H1 (cell line): ENCODE results near the gene CHCHD3. TPM values are rescaled to one million over a fixed set of nuclear protein-coding genes. Genes with fewer than 3 reads are reported as not detected.

Experiments
- CTCF ChIA-PET: fragments of 300-600 bp; sonication (Branson Sonifier 250); formaldehyde crosslinking; loops from one replicate; lab custom pipeline; 2021; ENCODE audit not compliant: partially characterized antibody; lab: Charles Lee
- POLR2A ChIA-PET: fragments of 300-600 bp; sonication (Branson Sonifier 250); formaldehyde crosslinking; loops from one replicate; lab custom pipeline; 2021; ENCODE audit warnings: inconsistent platforms; ENCODE audit not compliant: partially characterized antibody; lab: Charles Lee
- DNase-seq, 2 experiments: peaks; one replicate each; pipeline versions ENCODE4 v3.0.0 to v3.0.0-alpha.2; 2010 to 2022; ENCODE audit warnings: low spot score in 2 of 2, low read depth in 1 of 2, mixed read lengths in 1 of 2
- FAIRE-seq: peaks from 2 replicates; lab custom pipeline; 2011; peaks lifted over from hg19 to GRCh38; lab: Jason Lieb, UNC
- H2AFZ ChIP-seq: 2 replicates; pipeline ENCODE4 v1.8.1; 2012; ENCODE audit warnings: low read length, inconsistent platforms
- H2AK5ac ChIP-seq: 2 replicates; pipeline ENCODE4 v1.6.1; 2013; ENCODE audit warnings: low read depth, low read length
- H2BK120ac ChIP-seq: replicated peaks from 2 replicates; pipeline ENCODE3; 2013; ENCODE audit warnings: low read depth, low read length, inconsistent platforms
- H2BK12ac ChIP-seq: 2 replicates; pipeline ENCODE4 v1.6.1; 2013; ENCODE audit warnings: low read depth, low read length
- H2BK15ac ChIP-seq: 2 replicates; pipeline ENCODE4 v1.6.1; 2013; ENCODE audit warnings: low read length
- H2BK20ac ChIP-seq: 2 replicates; pipeline ENCODE4 v1.6.1; 2013; ENCODE audit warnings: low read length
- H2BK5ac ChIP-seq: 2 replicates; pipeline ENCODE4 v1.6.1; 2013; ENCODE audit warnings: low read depth, low read length
- H3K14ac ChIP-seq: 2 replicates; pipeline ENCODE4 v1.6.1; 2013; ENCODE audit warnings: inconsistent platforms; ENCODE audit not compliant: insufficient read length
- H3K18ac ChIP-seq: 2 replicates; pipeline ENCODE4 v1.6.1; 2013; ENCODE audit warnings: low read length; ENCODE audit errors: extremely low read depth
- H3K23ac ChIP-seq: 2 replicates; pipeline ENCODE4 v1.6.1; 2013; ENCODE audit warnings: inconsistent platforms; ENCODE audit not compliant: insufficient read length
- H3K23me2 ChIP-seq: 2 replicates; pipeline ENCODE4 v1.6.1; 2013; ENCODE audit warnings: low read depth, low read length
- H3K27ac ChIP-seq: 2 replicates; pipeline ENCODE4 v1.6.1; 2011; ENCODE audit warnings: low read depth, low read length, inconsistent platforms
- H3K27me3 ChIP-seq, 4 experiments: replicated peaks in 1 of 4; 1 replicate in 1 of 4; 2 replicates in 3 of 4; pipeline versions ENCODE4 v1.6.1 to v1.8.1; 2011 to 2013; ENCODE audit warnings: low read length in 3 of 4, mild to moderate bottlenecking in 3 of 4, inconsistent platforms in 2 of 4, mixed read lengths in 2 of 4, moderate library complexity in 1 of 4; ENCODE audit not compliant: control insufficient read depth in 3 of 4, insufficient read depth in 3 of 4; ENCODE audit errors: extremely low read depth in 1 of 4
- H3K36me3 ChIP-seq, 4 experiments: 2 replicates each; pipeline versions ENCODE4 v1.6.1 to v1.8.1; 2011 to 2013; ENCODE audit warnings: mild to moderate bottlenecking in 4 of 4, low read length in 3 of 4, moderate library complexity in 2 of 4, control low read depth in 1 of 4, inconsistent platforms in 1 of 4; ENCODE audit not compliant: insufficient read depth in 4 of 4, control insufficient read depth in 2 of 4
- H3K4ac ChIP-seq: replicated peaks from 2 replicates; pipeline ENCODE3; 2013; ENCODE audit warnings: low read length, low read depth, mixed read lengths, inconsistent platforms; ENCODE audit not compliant: insufficient read length
- H3K4me1 ChIP-seq, 4 experiments: replicated peaks in 1 of 4; 1 replicate in 1 of 4; 2 replicates in 3 of 4; pipeline versions ENCODE4 v1.6.1 to v1.8.1; 2011 to 2013; ENCODE audit warnings: low read length in 3 of 4, inconsistent platforms in 2 of 4, mixed read lengths in 1 of 4; ENCODE audit not compliant: insufficient read depth in 4 of 4, control insufficient read depth in 3 of 4
- H3K4me2 ChIP-seq, 2 experiments: 2 replicates each; pipeline versions ENCODE4 v1.6.1 to v1.8.1; 2011 to 2013; ENCODE audit warnings: low read depth in 2 of 2, low read length in 2 of 2, control low read depth in 1 of 2, inconsistent platforms in 1 of 2, mild to moderate bottlenecking in 1 of 2; ENCODE audit not compliant: insufficient read depth in 1 of 2
- H3K4me3 ChIP-seq, 4 experiments: fragments of 200-600, 300-600 bp in 1 of 4; sonication (generic), shearing (Covaris generic), sonication (Bioruptor Twin) in 1 of 4; 2 replicates each; pipeline versions ENCODE4 v1.5.1 to v1.8.1; 2011 to 2016; ENCODE audit warnings: low read length in 4 of 4, low read depth in 3 of 4, control low read depth in 2 of 4, inconsistent platforms in 2 of 4, mild to moderate bottlenecking in 2 of 4, mixed read lengths in 1 of 4, moderate library complexity in 1 of 4; ENCODE audit not compliant: insufficient read depth in 2 of 4; ENCODE audit errors: extremely low read depth in 1 of 4
- H3K56ac ChIP-seq: replicated peaks from 2 replicates; pipeline ENCODE3; 2013; ENCODE audit warnings: low read depth, mild to moderate bottlenecking, mixed read lengths, low read length, inconsistent platforms; ENCODE audit not compliant: insufficient read length
- H3K79me1 ChIP-seq: 2 replicates; pipeline ENCODE4 v1.6.1; 2013; ENCODE audit warnings: low read depth, low read length, control low read depth
- H3K79me2 ChIP-seq, 2 experiments: 2 replicates each; pipeline versions ENCODE4 v1.6.1 to v1.8.1; 2012 to 2013; ENCODE audit warnings: low read length in 2 of 2, mild to moderate bottlenecking in 2 of 2, inconsistent platforms in 1 of 2; ENCODE audit not compliant: insufficient read depth in 2 of 2, control insufficient read depth in 1 of 2
- H3K9ac ChIP-seq, 4 experiments: replicated peaks in 1 of 4; 1 replicate in 1 of 4; 2 replicates in 3 of 4; pipeline versions ENCODE4 v1.6.1 to v1.8.1; 2011 to 2013; ENCODE audit warnings: low read depth in 3 of 4, low read length in 3 of 4, control low read depth in 2 of 4, mild to moderate bottlenecking in 2 of 4, moderate library complexity in 2 of 4, inconsistent platforms in 1 of 4; ENCODE audit errors: extremely low read depth in 1 of 4
- H3K9me3 ChIP-seq, 2 experiments: 2 replicates each; pipeline versions ENCODE4 v1.6.1 to v1.8.1; 2012 to 2013; ENCODE audit warnings: mild to moderate bottlenecking in 2 of 2, moderate library complexity in 2 of 2, control low read depth in 1 of 2, inconsistent platforms in 1 of 2, low read depth in 1 of 2, low read length in 1 of 2, mixed read lengths in 1 of 2; ENCODE audit not compliant: insufficient read depth in 2 of 2
- H4K20me1 ChIP-seq, 2 experiments: replicated peaks in 1 of 2; 2 replicates each; pipeline versions ENCODE3 to v1.8.1; 2011 to 2013; ENCODE audit warnings: inconsistent platforms in 2 of 2, low read length in 2 of 2, mild to moderate bottlenecking in 1 of 2; ENCODE audit not compliant: insufficient read depth in 2 of 2, control insufficient read depth in 1 of 2
- H4K5ac ChIP-seq: 2 replicates; pipeline ENCODE4 v1.6.1; 2013; ENCODE audit warnings: low read length, low read depth, mixed read lengths, inconsistent platforms; ENCODE audit not compliant: insufficient read length
- H4K8ac ChIP-seq: 2 replicates; pipeline ENCODE4 v1.8.0; 2013; ENCODE audit warnings: mild to moderate bottlenecking, moderate library complexity, low read length, inconsistent platforms; ENCODE audit not compliant: insufficient read depth; ENCODE audit errors: extremely low read depth
- H4K91ac ChIP-seq: replicated peaks from 2 replicates; pipeline ENCODE3; 2013; ENCODE audit warnings: low read length, mixed read lengths, inconsistent platforms; ENCODE audit not compliant: insufficient read length
- CBX5 ChIP-seq: fragments of 300-800, 300-1000 bp; sonication (generic); IDR thresholded peaks from 2 replicates; pipeline ENCODE4 v1.7.1; 2016; ENCODE audit warnings: antibody characterized with exemption, low read length, low read depth
- CEBPB ChIP-seq: IDR thresholded peaks from 2 replicates; pipeline ENCODE4 v1.6.1; 2012; ENCODE audit warnings: low read depth, low read length
- CHD1 ChIP-seq: IDR thresholded peaks from 2 replicates; pipeline ENCODE4 v1.6.1; 2012; ENCODE audit warnings: low read depth, low read length, improper control_type of control experiment
- EZH2 ChIP-seq: fragments of 200-600 bp; sonication (generic); IDR thresholded peaks from 2 replicates; pipeline ENCODE4 v1.7.1; 2012; ENCODE audit warnings: low read depth, mild to moderate bottlenecking, moderate library complexity, low read length, inconsistent platforms; ENCODE audit not compliant: severe bottlenecking
- KDM4A ChIP-seq: IDR thresholded peaks from one replicate; pipeline ENCODE4 v1.7.1; 2012; ENCODE audit warnings: low read depth, mild to moderate bottlenecking, moderate library complexity, low read length, inconsistent platforms; ENCODE audit not compliant: severe bottlenecking
- RAD21 ChIP-seq, 2 experiments: IDR thresholded peaks in 1 of 2; conservative IDR thresholded peaks in 1 of 2; 2 replicates each; pipeline ENCODE4 v1.6.1; 2011; ENCODE audit warnings: low read depth in 2 of 2, low read length in 2 of 2, improper control_type of control experiment in 1 of 2, inconsistent platforms in 1 of 2, mild to moderate bottlenecking in 1 of 2, moderate library complexity in 1 of 2
- RNF2 ChIP-seq: fragments of 200-900, 300-1000 bp; sonication (generic); IDR thresholded peaks from 2 replicates; pipeline ENCODE4 v1.7.1; 2016; ENCODE audit warnings: borderline replicate concordance, low read depth, mild to moderate bottlenecking, antibody characterized with exemption, low read length; ENCODE audit not compliant: poor library complexity, severe bottlenecking; ENCODE audit errors: missing control alignments
- SIRT6 ChIP-seq: IDR thresholded peaks from one replicate; pipeline ENCODE4 v1.7.1; 2012; ENCODE audit warnings: low read length, inconsistent platforms
- TCF12 ChIP-seq: IDR thresholded peaks from 2 replicates; pipeline ENCODE4 v1.6.1; 2011; ENCODE audit warnings: low read depth, mild to moderate bottlenecking, low read length
- YY1 ChIP-seq: IDR thresholded peaks from 2 replicates; pipeline ENCODE4 v1.6.1; 2011; ENCODE audit warnings: low read depth, mild to moderate bottlenecking, low read length
- WGBS, 2 experiments: shearing (Covaris generic) in 1 of 2; methylation state at CpG; one replicate each; pipeline versions ENCODE4 v1.1.6 to v1.1.7; 2013 to 2015; ENCODE audit warnings: low lambda C conversion rate in 2 of 2, mixed read lengths in 2 of 2, inconsistent platforms in 1 of 2, low coverage in 1 of 2, missing lambda C conversion rate in 1 of 2; ENCODE audit not compliant: insufficient replicate concordance in 2 of 2, insufficient coverage in 1 of 2, insufficient read length in 1 of 2; ENCODE audit errors: extremely low coverage in 1 of 2, missing lambda C conversion rate in 1 of 2; 5-methylcytosine and 5-hydroxymethylcytosine counted together
- polyA plus RNA-seq, 7 experiments: library from polyadenylated mRNA; depleted of rRNA in 3 of 7; stranded (reverse) in 5 of 7; unstranded in 2 of 7; fragments of >200 nt in 5 of 7; fragments of 200-250 nt in 2 of 7; gene quantifications; 1 replicate in 5 of 7; 2 replicates in 1 of 7; 4 replicates in 1 of 7; pipeline versions ENCODE4 v1.2.1 to v1.2.3, GENCODE V29; 2011 to 2013; ENCODE audit warnings: missing spikeins in 2 of 7, mixed read lengths in 2 of 7
- total RNA-seq: library from RNA; stranded (reverse); fragmentation: NEBNext Ultra II Directional; extraction: Animal tissue kit (Norgen Biotek cat#: 25700); gene quantifications from 2 replicates; pipeline ENCODE4 v1.2.1, GENCODE V29; 2021
- TF ChIP-seq, protein P1 (sequence below): IDR thresholded peaks from 2 replicates; pipeline ENCODE4 v1.6.1; 2012; ENCODE audit warnings: low read length, inconsistent platforms

CHCHD3 gene
- total and polyA plus RNA-seq, 2 of the 8 experiments (the other 6 are each of a cell fraction or from before 2014, with no cell fraction given), result 42.9 to 137 TPM

DNA sequence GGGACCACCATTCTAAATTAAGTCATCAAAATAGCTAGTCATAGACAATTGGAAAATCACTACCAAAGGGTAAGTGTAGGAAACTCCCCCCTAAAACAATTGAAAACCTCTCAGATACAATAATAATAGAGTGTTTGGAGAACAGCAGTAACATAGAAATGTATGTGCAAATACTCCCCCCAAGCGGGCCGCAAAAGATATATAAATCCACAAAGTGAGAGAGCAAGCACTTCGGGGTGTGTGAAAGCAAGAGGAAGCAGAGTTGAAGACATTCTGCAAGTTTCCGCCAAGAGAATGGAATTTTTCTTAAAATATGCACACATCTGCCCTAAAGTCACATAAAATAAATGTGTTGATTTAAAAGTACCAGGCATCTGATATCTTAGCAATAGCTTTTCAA, 33.3 kb downstream of the CHCHD3 start:
- no peak overlapping the region for H3K4ac ChIP-seq
- H3K36me3 ChIP-seq, result no peaks in the 10 kb centered on the region; a peak in 1 of 8 replicates
- 83% methylated on average over 4 of the region's 4 CpGs; no CpG with 5 or more reads in 1 of the 2 experiments for WGBS, 2 experiments
- no peaks in the 10 kb centered on the region for H3K9me3 ChIP-seq
- no peak overlapping the region for H2BK20ac ChIP-seq
- H2AK5ac ChIP-seq, result no peak overlapping the region
- H3K14ac ChIP-seq, result no peak overlapping the region
- H4K8ac ChIP-seq, result no peak overlapping the region
- CTCF ChIA-PET, result interaction anchor here (0.7 to 1.3 kb wide), 4 partner anchors 9 to 387 kb away, joined by 3 to 5 read pairs (median 4); no protein-coding TSS in a partner anchor
- H2BK5ac ChIP-seq, result no peak overlapping the region
- H2AFZ ChIP-seq, result no peak overlapping the region
- H2BK12ac ChIP-seq, result no peak overlapping the region
- H3K79me2 ChIP-seq, result peaks cover 5 to 86% of the 10 kb centered on the region in 2 experiments; a peak in 3 of 4 replicates
- H2BK15ac ChIP-seq, result no peak overlapping the region
- no peak overlapping the region for H3K18ac ChIP-seq
- no peaks in the 10 kb centered on the region; the same call in 1 of the 2 replicates for H3K79me1 ChIP-seq
- H3K23ac ChIP-seq, result no peak overlapping the region
- no peaks in the 10 kb centered on the region for H3K27me3 ChIP-seq
- no peak overlapping the region for H3K4me3 ChIP-seq
- H3K9ac ChIP-seq, result no peak overlapping the region
- H4K91ac ChIP-seq, result no peak overlapping the region
- H4K5ac ChIP-seq, result no peak overlapping the region
- H2BK120ac ChIP-seq, result no peak overlapping the region
- no peak overlapping the region for H3K56ac ChIP-seq
- no peak overlapping the region for H3K4me2 ChIP-seq
- DNase-seq, result no peak
- peaks cover 16 to 19% of the 10 kb centered on the region in 2 experiments for H4K20me1 ChIP-seq
- FAIRE-seq, result no peak
- H3K4me1 ChIP-seq, result peaks cover 4 to 13% (median 11%) of the 10 kb centered on the region in 4 experiments
- POLR2A ChIA-PET, result no interaction called here
- no peak overlapping the region for H3K27ac ChIP-seq
- H3K23me2 ChIP-seq, result no peaks in the 10 kb centered on the region
- TF ChIP-seq CEBPB, result no peak
- no peak for TF ChIP-seq RAD21 (IDR thresholded peaks at IDR 0.05 in 1 of 2, conservative IDR thresholded peaks at IDR 0.05 in 1 of 2; ENCODE audit: low read depth in 2 of 2, low read length in 2 of 2)
- no peak for TF ChIP-seq RNF2
- TF ChIP-seq KDM4A, result no peak
- TF ChIP-seq YY1, result no peak
- no peak for TF ChIP-seq CHD1
- no peak for TF ChIP-seq EZH2
- no peak for TF ChIP-seq SIRT6
- no peak for TF ChIP-seq TCF12
- no peak for TF ChIP-seq CBX5
- TF ChIP-seq, protein P1, sequence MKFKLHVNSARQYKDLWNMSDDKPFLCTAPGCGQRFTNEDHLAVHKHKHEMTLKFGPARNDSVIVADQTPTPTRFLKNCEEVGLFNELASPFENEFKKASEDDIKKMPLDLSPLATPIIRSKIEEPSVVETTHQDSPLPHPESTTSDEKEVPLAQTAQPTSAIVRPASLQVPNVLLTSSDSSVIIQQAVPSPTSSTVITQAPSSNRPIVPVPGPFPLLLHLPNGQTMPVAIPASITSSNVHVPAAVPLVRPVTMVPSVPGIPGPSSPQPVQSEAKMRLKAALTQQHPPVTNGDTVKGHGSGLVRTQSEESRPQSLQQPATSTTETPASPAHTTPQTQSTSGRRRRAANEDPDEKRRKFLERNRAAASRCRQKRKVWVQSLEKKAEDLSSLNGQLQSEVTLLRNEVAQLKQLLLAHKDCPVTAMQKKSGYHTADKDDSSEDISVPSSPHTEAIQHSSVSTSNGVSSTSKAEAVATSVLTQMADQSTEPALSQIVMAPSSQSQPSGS, result no peak
